IPS-20b (cell line): ENCODE measurements around the gene CBY1.

Source experiments
- H3K27ac ChIP-seq: one replicate; pipeline ENCODE4 v1.5.1; 2013; ENCODE audit warnings: low read length
- H3K27me3 ChIP-seq: 2 replicates; pipeline ENCODE4 v1.6.1; 2013; ENCODE audit warnings: mild to moderate bottlenecking, low read length, inconsistent platforms; ENCODE audit not compliant: insufficient read depth
- H3K36me3 ChIP-seq: 2 replicates; pipeline ENCODE4 v1.6.1; 2013; ENCODE audit warnings: low read depth, mild to moderate bottlenecking, inconsistent platforms, low read length, moderate library complexity; ENCODE audit not compliant: insufficient read depth
- H3K4me1 ChIP-seq: 2 replicates; pipeline ENCODE4 v1.6.1; 2013; ENCODE audit warnings: mild to moderate bottlenecking, control low read depth, inconsistent platforms, low read length, moderate library complexity; ENCODE audit not compliant: insufficient read depth
- H3K4me3 ChIP-seq: 2 replicates; pipeline ENCODE4 v1.5.1; 2013; ENCODE audit warnings: mild to moderate bottlenecking, low read length, inconsistent platforms
- H3K9ac ChIP-seq: 2 replicates; pipeline ENCODE4 v1.6.1; 2013; ENCODE audit warnings: low read depth, mild to moderate bottlenecking, inconsistent platforms, low read length, moderate library complexity
- H3K9me3 ChIP-seq: 2 replicates; pipeline ENCODE4 v1.6.1; 2013; ENCODE audit warnings: mild to moderate bottlenecking, low read depth, low read length, inconsistent platforms; ENCODE audit not compliant: insufficient read depth

The CBY1 gene

DNA sequence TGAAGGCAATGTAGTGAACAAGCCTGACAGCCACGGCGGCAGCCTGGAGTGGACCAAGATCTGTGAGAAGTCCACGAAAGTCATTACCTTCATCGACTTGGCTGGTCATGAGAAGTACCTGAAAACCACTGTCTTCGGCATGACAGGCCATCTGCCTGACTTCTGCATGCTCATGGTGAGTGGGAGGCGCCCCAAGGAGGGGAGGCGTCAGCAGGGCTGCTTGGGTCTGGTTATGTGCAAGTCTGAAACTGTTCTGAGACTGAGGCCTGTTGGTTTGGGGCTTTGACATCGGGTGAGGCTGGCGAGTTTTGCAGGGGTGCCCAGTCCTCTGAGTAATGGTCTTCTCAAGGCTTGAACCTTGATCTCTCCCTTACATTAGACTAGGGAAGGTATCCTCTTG is 60.4 kb downstream of the CBY1 start:
- H3K9ac ChIP-seq = no peak overlapping the region
- H3K36me3 ChIP-seq = peaks cover 70% of the 10 kb centered on the region
- H3K27me3 ChIP-seq = no peaks in the 10 kb centered on the region
- H3K9me3 ChIP-seq = no peaks in the 10 kb centered on the region
- no peak overlapping the region for H3K27ac ChIP-seq
- peaks cover 10% of the 10 kb centered on the region for H3K4me1 ChIP-seq
- no peak overlapping the region for H3K4me3 ChIP-seq

DNA sequence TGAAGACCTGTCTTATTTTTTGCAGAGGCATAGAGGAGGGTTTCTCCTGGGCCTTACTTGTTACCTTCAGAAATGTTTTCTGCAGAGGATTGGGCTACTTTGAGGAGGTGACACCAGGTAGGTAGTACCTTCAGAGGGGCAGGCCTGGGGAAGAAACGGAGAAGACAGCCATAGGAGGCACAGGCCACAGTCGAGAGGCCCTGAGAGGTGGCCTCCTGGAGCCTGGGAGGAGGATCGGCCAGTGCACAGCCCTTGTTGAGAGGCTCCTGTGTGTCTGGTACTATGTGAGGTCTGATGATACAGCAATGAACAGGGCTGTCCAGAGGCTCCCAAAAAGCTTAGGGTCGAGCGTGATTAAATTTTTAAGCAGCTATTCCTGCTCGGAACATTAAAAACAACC is 60.8 kb downstream of the CBY1 start:
- H3K9ac ChIP-seq = no peak overlapping the region
- H3K9me3 ChIP-seq = no peaks in the 10 kb centered on the region
- no peak overlapping the region for H3K27ac ChIP-seq
- peaks cover 8% of the 10 kb centered on the region for H3K4me1 ChIP-seq
- no peaks in the 10 kb centered on the region for H3K27me3 ChIP-seq
- H3K36me3 ChIP-seq = peaks cover 70% of the 10 kb centered on the region
- H3K4me3 ChIP-seq = no peak overlapping the region

DNA sequence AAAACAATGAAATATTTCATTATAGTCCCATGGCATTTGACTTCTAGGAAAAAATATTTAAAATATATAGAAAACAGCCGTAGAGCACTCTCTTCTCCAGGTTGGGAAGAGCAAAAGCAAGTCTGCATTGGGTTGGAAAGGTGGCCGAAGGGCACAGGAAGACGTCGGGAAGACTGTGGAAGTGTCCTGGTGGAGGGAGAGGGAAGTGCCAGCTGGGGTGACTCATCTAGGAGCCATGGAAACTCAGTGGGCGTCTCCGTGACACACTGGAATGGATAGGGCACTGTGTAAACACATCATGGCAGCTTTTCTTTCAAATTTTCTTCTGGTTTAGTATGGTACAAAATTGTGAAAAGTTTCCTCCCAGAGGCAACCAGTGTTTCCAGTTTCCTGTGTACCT is 62.0 kb downstream of the CBY1 start:
- H3K36me3 ChIP-seq = peaks cover 75% of the 10 kb centered on the region
- no peak overlapping the region for H3K9ac ChIP-seq
- no peaks in the 10 kb centered on the region for H3K27me3 ChIP-seq
- no peak overlapping the region for H3K27ac ChIP-seq
- H3K4me3 ChIP-seq = no peak overlapping the region
- H3K4me1 ChIP-seq = no peaks in the 10 kb centered on the region; the same call in 1 of the 2 replicates
- no peaks in the 10 kb centered on the region for H3K9me3 ChIP-seq

DNA sequence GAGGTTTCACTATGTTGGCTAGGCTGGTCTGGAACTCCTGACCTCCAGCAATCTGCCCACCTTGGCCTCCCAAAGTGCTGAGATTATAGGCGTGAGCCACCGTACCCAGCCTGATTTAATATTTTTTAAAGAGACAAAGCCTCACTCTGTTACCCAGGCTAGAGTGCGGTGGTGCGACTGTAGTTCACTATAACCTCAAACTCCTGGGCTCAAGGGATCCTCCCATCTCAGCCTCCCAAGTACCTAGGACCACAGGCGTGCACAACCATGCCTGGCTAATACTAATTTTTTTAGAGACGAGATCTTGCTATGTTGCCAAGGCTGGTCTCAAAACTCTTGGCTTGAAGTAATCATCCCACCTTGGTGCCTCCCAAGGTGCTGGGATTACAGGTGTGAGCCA is 62.8 kb downstream of the CBY1 start:
- Histone ChIP-seq H3K27ac (no peak overlapping the region), H3K9me3 (no peaks in the 10 kb centered on the region), H3K4me3 (no peak overlapping the region), H3K36me3 (peaks cover 83% of the 10 kb centered on the region), H3K4me1 (no peaks in the 10 kb centered on the region; the same call in 1 of the 2 replicates), H3K27me3 (no peaks in the 10 kb centered on the region), H3K9ac (no peak overlapping the region)

DNA sequence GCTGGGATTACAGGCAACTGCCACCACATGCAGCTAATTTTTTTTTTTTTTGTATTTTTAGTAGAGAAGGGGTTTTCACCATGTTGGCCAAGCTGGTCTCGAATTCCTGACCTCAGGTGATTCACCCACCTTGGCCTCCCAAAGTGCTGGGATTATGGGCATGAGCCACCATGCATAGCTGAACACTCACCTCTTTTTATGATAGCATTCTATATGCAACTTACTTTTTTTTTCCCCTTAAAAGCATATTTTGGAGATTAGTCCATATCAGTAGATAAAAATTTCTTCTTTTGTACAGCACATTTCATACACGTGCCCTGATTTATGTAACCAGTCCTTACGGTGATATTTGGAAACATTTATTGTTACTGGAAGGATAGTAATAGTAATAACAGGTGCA is 63.9 kb downstream of the CBY1 start:
- Histone ChIP-seq H3K4me1 (no peaks in the 10 kb centered on the region; the same call in 1 of the 2 replicates), H3K27ac (no peak overlapping the region), H3K27me3 (no peaks in the 10 kb centered on the region), H3K4me3 (no peak overlapping the region), H3K9me3 (no peaks in the 10 kb centered on the region), H3K36me3 (peaks cover 89% of the 10 kb centered on the region), H3K9ac (no peak overlapping the region)

DNA sequence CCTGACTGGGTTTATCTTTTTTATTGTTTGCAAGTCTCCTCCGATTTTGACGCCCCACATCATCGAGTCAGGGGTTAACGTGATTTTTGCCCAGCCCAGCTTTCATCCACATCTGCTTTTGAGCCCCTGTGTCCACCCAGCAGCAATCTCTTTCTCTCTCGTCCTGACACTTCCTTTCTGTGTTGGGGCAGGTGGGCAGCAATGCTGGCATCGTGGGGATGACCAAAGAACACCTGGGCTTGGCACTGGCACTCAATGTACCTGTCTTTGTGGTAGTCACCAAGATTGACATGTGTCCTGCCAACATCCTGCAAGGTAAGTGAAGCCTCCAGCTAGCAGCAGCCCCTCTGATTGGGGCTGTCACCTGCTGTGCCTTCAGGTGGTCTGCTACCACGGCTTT is 65.1 kb downstream of the CBY1 start:
- Histone ChIP-seq H3K4me3 (no peak overlapping the region), H3K4me1 (no peaks in the 10 kb centered on the region; the same call in 1 of the 2 replicates), H3K9ac (no peak overlapping the region), H3K27me3 (no peaks in the 10 kb centered on the region), H3K9me3 (no peaks in the 10 kb centered on the region), H3K27ac (no peak overlapping the region), H3K36me3 (peaks cover 89% of the 10 kb centered on the region)
